ENCODE data around the gene COL7A1.
A peak's percentile ranks its signal among the peaks of the same experiment; 100 is the strongest.
"Not testable (repeated sequence)": the region's sequence is repeated elsewhere in the genome, so short reads cannot be mapped to it uniquely, and the experiment has no call there.

COL7A1 gene

GRCh38 chr3:48563382-48563918, 31.7 kb downstream of the COL7A1 start, which contains the start of gene UCN2:
UCN2 (minus strand) TSS chr3:48563781; CDS start chr3:48563124, 657 bp downstream.
- DNase-seq (ENCODE audit: low spot score): no peak

- DNase-seq (ENCODE audit: low spot score): no peak
Measured at GRCh38 chr3:48562367-48563095, 32.6 kb downstream of the COL7A1 start.

- peak; percentile 38 for DNase-seq (ENCODE audit: low spot score)
Measured at GRCh38 chr3:48561045-48561736, 33.9 kb downstream of the COL7A1 start.

DNA sequence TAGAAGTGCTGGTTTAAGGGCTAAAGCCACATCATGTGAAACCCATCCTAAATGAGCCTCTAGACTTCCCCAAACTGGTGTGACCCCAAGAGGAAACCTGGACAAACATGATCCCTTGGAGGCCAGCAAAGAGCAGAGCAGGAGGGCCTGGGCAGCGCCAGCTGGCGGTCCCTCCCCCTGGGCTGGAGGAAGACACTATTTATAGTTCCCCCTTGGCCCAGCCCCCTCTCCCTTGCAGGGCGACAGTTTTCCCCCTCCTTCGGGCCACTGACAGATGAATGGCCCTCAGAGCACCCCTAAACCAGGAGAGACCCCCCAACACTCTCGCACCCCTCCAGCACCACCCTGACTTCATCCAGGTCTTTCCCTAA, 34.5 kb downstream of the COL7A1 start:
- no peak for DNase-seq (ENCODE audit: low spot score)

DNA sequence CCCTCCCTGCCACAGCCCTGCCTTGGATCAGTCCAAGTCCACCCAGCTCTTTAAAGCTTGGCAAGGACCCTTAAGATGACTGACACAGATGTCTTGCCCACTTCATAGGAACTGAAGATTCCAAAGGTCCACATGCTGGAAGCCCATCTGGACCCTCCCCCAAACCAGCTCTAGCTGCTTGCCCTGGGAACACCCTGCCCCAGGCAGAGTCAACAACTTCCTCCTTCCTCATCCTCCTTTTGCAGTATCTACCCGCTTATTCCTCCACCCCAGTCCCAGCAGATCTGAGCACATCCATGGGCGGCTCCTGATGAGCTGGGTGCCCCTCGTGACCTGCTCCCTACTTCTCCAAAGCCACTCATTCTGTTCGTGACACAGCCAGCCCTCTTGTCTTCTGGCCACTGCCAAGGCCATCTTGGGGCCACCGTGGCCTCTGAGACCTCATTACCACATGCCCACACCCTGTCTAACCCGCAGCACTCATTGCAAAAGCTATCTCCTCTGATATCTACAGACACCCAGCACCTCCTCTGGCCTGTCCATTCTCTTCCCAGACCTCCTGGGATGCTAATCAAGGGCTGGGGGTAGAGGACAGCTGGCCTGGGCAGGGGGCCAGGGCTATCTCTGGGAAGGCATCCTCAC, 36.5 kb downstream of the COL7A1 start:
- no peak for DNase-seq (ENCODE audit: low spot score)

GRCh38 chr3:48556796-48557626, 38.1 kb downstream of the COL7A1 start, which contains the start of gene PFKFB4:
PFKFB4 (minus strand) TSS chr3:48556803; CDS start chr3:48556777, 26 bp downstream.
- peak; percentile 98 for DNase-seq (ENCODE audit: low spot score)

DNA sequence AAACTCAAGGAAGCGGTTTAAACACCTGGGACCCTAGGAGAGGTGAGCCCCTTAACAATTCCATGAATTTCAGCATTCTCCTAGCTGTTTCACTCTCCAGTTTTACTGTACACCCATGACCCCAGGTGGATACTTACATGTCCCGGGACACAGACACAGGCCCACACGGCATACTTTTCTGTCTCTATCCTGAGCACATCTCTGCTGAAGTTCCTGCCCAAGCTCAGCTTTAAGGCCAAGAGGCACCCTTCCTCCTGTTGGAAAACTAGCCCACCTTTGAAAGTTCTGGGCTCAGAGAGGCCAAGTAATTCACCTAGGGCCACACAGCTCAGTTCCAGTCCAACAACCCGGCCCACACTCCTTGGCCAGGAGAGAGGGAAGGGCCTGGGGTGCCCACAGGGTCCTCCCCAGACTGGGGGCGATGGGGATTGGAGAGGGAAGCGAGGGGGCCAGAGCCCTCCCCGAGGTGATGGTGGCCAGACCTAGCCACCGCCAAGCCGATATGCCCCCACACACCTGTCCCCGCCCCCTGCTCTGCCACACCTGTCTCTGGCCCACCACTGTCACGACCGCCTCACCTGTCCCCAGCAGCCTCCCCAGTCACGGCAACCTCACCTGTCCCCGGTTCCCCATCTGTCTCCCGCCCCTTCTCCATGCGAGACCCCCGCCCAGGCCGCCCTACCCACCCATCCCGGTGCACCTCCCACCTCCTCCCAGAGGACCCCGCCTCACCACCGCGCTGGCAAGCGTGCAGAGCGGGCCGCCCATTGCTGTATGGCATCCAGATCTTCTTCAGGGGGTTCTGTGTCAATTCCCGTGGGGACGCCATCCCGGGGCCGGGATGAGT, 39.0 kb downstream of the COL7A1 start:
- DNase-seq (ENCODE audit: low spot score): no peak

DNA sequence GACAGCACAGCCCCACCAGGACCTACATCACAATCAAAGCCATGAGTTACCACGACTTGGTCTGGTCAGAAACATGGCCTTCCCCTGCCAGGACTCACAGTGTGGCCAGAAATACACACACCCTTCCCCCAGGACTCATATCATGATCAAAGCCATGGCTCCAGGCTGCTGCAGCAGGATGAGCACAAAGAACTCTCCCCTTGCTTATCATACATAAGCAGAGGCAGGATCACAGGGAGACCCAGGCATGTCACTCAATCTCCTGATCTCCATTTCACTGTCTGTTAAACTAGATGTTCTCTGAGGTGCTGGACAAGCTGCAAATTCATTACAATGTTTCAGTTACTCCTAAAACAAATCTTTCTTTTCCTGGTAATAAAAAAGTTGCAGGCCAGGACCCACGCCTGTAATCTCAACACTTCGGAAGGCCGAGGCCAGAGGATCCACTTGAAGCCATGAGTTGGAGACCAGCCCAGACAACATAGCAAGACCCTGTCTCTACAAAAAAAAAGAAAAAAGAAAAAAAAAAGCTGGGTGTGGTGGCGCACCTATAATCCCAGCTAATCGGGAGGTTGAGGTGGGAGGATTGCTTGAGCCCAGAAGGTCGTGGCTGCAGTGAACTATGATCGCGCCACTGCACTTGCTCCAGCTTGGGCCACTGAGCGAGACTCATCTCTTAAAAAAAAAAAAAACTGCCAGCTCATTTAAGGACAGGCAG, 39.7 kb downstream of the COL7A1 start:
- DNase-seq (ENCODE audit: low spot score): no peak

DNA sequence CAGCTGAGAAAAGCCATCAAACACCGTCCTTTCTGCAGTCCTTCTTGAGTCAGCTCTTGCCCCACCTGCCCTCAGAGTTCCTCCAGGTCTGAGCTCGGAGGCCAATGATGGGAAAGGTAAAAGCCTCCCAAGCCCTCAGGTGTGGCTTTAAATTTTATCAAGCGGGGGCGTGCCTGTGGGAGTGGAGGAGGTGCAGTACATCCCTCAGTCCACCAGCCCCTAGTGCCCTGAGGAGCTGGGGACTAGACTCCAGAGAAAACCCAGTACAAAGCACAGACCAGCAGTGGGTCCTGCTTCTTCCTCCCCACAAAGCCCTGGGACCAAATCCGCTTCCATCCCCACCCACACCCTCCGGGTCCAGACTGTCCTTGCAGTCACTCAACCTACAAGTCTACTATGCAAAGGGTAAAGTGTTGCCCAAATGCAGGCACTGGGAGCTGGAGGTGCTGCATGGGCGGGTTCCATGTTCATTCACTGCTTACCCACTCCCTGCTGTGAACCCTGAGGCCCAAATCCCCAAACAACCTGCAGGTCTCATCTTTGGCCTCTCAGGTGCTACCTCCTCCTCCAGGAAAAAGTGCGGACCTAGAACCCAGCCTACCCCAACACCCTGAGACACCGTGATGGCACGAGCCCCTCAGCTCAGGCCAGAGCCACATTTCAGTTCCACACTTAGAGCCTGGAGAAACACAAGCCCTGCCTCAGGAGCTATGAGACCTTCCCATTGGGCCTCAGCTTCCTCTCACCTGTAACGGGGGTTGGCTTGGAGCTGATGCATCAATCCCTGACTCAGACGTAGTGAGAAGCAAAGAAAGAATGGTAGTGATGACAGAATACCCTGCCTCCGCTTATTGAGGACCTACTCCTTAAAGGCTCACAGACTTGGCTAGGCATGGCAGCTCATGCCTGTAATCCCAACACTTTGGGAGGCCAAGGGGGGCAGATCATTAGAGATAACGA, 41.0 kb downstream of the COL7A1 start:
- no peak for DNase-seq (ENCODE audit: low spot score)

GRCh38 chr3:48553361-48553760, 41.8 kb downstream of the COL7A1 start:
- no peak for DNase-seq (ENCODE audit: low spot score)

DNA sequence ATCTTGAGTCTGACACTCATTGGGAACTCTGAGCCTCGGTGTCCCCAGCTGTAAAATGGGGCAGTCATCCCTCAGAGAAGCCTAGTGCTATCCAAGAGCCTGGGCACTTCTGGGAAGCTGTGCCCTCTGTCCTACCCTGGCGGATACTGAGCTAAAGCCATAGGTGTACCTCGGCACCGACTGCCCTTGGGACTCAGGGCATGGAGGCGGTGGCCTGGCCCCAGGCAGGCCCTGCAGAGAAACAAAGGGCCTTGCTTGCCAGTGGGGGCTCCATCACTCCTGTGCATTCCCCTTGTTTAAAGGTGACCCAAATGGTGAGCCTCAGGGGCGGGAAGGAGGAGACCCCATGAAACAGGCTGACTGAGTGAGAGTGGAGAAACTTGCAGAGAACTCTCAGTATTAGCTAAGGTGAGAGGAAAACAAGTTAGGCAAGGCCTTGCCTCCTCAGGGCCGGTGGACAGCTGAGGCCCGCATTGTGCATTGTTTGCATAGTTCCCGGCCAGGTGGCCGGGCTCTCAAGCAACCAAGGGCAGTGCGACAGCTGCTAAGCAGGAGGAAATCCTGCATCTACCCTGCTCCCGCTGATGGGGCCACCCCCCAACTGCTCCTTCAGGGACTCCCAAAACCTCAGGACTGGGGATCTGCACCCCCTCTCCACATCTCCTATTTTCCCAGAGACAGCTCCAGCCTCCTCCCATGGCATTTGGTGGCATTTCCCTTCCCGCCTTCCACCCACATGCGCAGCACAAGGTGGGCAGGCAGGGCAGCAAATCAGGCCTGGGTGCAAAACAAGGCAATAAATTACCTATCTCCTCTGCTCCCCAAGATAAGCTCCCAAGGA, 42.8 kb downstream of the COL7A1 start:
- DNase-seq (ENCODE audit: low spot score): no peak

GRCh38 chr3:48551651-48552050, 43.5 kb downstream of the COL7A1 start:
- DNase-seq (ENCODE audit: low spot score): not testable (repeated sequence)

DNA sequence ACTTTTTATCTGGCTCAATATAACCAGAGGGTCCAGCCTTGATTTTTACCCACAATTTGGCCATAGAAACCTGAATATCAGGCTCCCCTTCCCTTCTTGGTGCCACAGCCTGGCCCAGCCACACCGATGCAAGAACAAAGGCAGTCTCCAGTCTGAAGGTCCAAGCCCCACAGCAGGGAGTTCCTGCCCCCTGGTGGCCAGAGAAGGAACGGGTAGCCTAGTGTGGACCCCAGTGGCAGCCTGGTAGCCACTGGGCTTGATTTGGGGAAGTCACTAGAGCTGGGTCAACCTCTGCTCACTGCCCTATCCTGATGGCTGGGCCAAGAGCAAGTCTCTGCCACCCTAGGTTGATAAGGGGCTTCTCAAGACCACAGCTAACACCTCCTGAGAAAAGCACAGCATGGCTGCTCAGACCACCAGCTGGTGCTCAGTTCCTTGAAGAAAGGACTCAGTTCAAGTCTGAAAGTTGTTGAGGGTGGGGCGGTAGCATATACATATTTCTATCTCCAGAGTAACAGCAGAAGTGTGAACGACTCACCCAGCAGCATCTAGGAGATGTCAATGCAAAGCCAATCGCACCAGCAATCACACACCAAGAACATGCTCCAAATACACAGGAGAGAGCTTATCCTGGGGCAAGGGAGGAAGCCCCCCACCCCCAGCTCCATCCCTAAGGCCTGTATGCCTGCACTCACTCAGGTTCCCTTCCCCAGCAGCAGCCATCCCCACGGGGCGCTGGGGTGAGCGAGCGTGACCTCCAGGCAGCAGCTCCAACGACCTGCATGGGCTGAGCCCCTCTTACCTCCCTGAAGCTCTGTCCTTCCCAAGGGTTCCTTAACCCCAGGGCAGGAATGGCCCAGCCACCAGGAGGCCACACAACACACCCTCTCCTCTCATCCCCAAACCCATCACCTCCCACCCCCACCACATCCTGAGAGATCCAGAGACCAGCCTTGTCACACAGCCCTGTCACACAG, 46.1 kb downstream of the COL7A1 start:
- DNase-seq (ENCODE audit: low spot score): peak; percentile 87

DNA sequence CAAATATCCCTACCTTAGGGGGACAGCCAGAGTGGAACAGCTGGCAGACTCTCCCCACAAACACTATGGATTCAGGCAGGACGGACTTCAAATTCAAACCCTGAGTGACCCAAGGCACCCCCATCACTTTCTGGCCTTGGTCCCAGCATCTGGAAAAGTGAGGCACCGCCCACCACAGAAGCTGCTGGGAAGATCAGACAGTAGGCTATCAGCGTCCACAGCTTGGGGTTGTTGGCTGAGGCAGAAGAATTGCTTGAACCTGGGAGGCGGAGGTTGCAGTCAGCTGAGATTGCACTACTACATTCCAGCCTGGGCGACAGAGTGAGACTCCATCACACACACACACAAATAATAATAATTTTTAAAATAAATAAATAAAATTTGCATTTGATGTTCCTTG, 47.0 kb downstream of the COL7A1 start:
- DNase-seq (ENCODE audit: low spot score): no peak

GRCh38 chr3:48546203-48546829, 48.8 kb downstream of the COL7A1 start:
- no peak for DNase-seq (ENCODE audit: low spot score)

DNA sequence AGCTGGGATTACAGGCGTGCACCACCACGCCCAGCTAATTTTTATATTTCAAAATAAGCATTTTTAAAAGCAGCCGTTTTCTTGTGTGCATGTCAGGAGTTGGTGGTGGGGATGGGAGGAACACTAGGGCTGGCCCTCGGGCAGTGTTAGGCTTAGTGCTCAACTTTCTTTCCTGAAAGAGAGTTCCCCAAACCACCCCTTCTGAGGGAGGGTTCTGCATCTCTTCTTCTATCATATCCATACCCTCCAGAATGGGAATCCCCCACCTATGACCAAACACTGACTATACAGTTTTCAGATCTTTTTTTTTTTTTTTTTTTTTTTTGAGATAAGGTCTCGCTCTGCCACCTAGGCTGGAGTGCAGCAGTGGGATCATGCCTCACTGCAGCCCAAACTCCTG, 51.0 kb downstream of the COL7A1 start:
- DNase-seq (ENCODE audit: low spot score): no peak
